ENCODE measurements around the gene NUP153.

Gene NUP153

GRCh38 chr6:17615794-17616193, 90.9 kb downstream of the NUP153 start:
- TF ChIP-seq, protein P1, sequence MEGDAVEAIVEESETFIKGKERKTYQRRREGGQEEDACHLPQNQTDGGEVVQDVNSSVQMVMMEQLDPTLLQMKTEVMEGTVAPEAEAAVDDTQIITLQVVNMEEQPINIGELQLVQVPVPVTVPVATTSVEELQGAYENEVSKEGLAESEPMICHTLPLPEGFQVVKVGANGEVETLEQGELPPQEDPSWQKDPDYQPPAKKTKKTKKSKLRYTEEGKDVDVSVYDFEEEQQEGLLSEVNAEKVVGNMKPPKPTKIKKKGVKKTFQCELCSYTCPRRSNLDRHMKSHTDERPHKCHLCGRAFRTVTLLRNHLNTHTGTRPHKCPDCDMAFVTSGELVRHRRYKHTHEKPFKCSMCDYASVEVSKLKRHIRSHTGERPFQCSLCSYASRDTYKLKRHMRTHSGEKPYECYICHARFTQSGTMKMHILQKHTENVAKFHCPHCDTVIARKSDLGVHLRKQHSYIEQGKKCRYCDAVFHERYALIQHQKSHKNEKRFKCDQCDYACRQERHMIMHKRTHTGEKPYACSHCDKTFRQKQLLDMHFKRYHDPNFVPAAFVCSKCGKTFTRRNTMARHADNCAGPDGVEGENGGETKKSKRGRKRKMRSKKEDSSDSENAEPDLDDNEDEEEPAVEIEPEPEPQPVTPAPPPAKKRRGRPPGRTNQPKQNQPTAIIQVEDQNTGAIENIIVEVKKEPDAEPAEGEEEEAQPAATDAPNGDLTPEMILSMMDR (IDR thresholded peaks at IDR 0.05; ENCODE audit: low read depth, low read length) = no peak
- H3K4me3 ChIP-seq (replicated peaks in 1 of 2; ENCODE audit: low read depth in 2 of 2, low read length in 2 of 2) = no peak overlapping the region

DNA sequence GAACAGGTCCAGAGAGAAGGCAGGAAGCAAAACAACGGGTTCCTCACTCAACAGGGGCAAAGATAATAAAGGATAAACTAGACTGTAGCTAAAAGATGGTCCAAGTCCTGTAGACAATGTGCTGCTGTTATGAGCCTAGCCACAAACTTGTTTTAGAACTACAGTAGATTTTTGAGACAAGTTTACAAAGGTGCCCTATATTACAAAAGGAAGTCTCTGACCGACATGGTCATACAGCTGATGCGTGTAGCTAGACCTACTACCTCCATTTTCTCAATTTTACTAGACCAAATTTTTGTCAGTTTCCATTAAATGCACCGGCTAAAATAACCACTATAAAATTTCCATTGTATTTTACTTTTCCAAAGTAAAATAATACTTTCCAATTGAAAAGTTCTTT, 94.7 kb downstream of the NUP153 start:
- DNase-seq (ENCODE audit: low read depth in 2 of 2) = no peak
- H3K4me3 ChIP-seq (replicated peaks in 1 of 2; ENCODE audit: low read depth in 2 of 2, low read length in 2 of 2) = no peak overlapping the region

More at GRCh38 chr6:17615794-17616193, 90.9 kb downstream of the NUP153 start:
- no peak for DNase-seq (ENCODE audit: low read depth in 2 of 2)

GRCh38 chr6:17610835-17611234, 95.9 kb downstream of the NUP153 start:
- no peak for DNase-seq (ENCODE audit: low read depth in 2 of 2)
- TF ChIP-seq, protein P1 (IDR thresholded peaks at IDR 0.05; ENCODE audit: low read depth, low read length) = no peak
- no peak overlapping the region for H3K4me3 ChIP-seq (replicated peaks in 1 of 2; ENCODE audit: low read depth in 2 of 2, low read length in 2 of 2)

More for the DNA sequence above, 94.7 kb downstream of the NUP153 start:
- TF ChIP-seq, protein P1 (IDR thresholded peaks at IDR 0.05; ENCODE audit: low read depth, low read length) = no peak

- TF ChIP-seq, protein P1 (IDR thresholded peaks at IDR 0.05; ENCODE audit: low read depth, low read length) = no peak
- no peak overlapping the region for H3K4me3 ChIP-seq (replicated peaks in 1 of 2; ENCODE audit: low read depth in 2 of 2, low read length in 2 of 2)
- DNase-seq (ENCODE audit: low read depth in 2 of 2) = no peak
Observed at GRCh38 chr6:17606606-17607005, 100.1 kb downstream of the NUP153 start.

GRCh38 chr6:17602888-17603287, 103.8 kb downstream of the NUP153 start:
- H3K4me3 ChIP-seq (replicated peaks in 1 of 2; ENCODE audit: low read depth in 2 of 2, low read length in 2 of 2) = no peak overlapping the region
- TF ChIP-seq, protein P1 (IDR thresholded peaks at IDR 0.05; ENCODE audit: low read depth, low read length) = no peak
- DNase-seq (ENCODE audit: low read depth in 2 of 2) = no peak

- TF ChIP-seq, protein P1 (IDR thresholded peaks at IDR 0.05; ENCODE audit: low read depth, low read length) = no peak
- H3K4me3 ChIP-seq (replicated peaks in 1 of 2; ENCODE audit: low read depth in 2 of 2, low read length in 2 of 2) = peak overlapping the region; percentile 81 to 83
- peak in 1 of 2 donors; percentile 8 for DNase-seq (ENCODE audit: low read depth in 2 of 2)
Observed at GRCh38 chr6:17601386-17601703, 105.4 kb downstream of the NUP153 start.

All from cardiac fibroblast (primary cell).